H1 (cell line): Measurements from ENCODE around the gene COLEC12. TPM values are rescaled to one million over a fixed set of nuclear protein-coding genes. Genes with fewer than 3 reads are reported as not detected.

Source experiments
- BCL11A ChIP-seq, 2 experiments: IDR thresholded peaks; one replicate each; pipeline ENCODE4 v1.6.1; 2011; ENCODE audit warnings: low read depth in 2 of 2, low read length in 2 of 2, mild to moderate bottlenecking in 2 of 2
- CHD7 ChIP-seq: fragments of 300-600 bp; sonication (generic); IDR thresholded peaks from 2 replicates; pipeline ENCODE4 v1.7.1; 2012; ENCODE audit warnings: low read length, moderate library complexity, mild to moderate bottlenecking, inconsistent platforms; ENCODE audit not compliant: insufficient replicate concordance
- CTBP2 ChIP-seq: IDR thresholded peaks from 2 replicates; pipeline ENCODE4 v1.7.0; 2011; ENCODE audit warnings: borderline replicate concordance, mild to moderate bottlenecking, moderate library complexity, mixed read lengths, low read length; ENCODE audit not compliant: insufficient read depth, insufficient read length
- EGR1 ChIP-seq: IDR thresholded peaks from 2 replicates; pipeline ENCODE4 v1.6.1; 2011; ENCODE audit warnings: low read depth, low read length, borderline replicate concordance
- KDM1A ChIP-seq: fragments of 200-600, 300-600 bp; sonication (generic); IDR thresholded peaks from 2 replicates; pipeline ENCODE4 v1.7.1; 2016; ENCODE audit warnings: mild to moderate bottlenecking, low read length, borderline replicate concordance
- RBBP5 ChIP-seq: IDR thresholded peaks from 2 replicates; pipeline ENCODE4 v1.7.1; 2012; ENCODE audit warnings: low read depth, mild to moderate bottlenecking, inconsistent platforms, low read length, moderate library complexity, borderline replicate concordance
- SIRT6 ChIP-seq: IDR thresholded peaks from one replicate; pipeline ENCODE4 v1.7.1; 2012; ENCODE audit warnings: low read length, inconsistent platforms
- SP1 ChIP-seq: IDR thresholded peaks from 2 replicates; pipeline ENCODE4 v1.6.1; 2011; ENCODE audit warnings: low read depth, low read length
- USF2 ChIP-seq: IDR thresholded peaks from 2 replicates; pipeline ENCODE4 v1.6.1; 2011; ENCODE audit warnings: low read length, improper control_type of control experiment
- polyA plus RNA-seq, 7 experiments: library from polyadenylated mRNA; depleted of rRNA in 3 of 7; stranded (reverse) in 5 of 7; unstranded in 2 of 7; fragments of >200 nt in 5 of 7; fragments of 200-250 nt in 2 of 7; gene quantifications; 1 replicate in 5 of 7; 2 replicates in 1 of 7; 4 replicates in 1 of 7; pipeline versions ENCODE4 v1.2.1 to v1.2.3, GENCODE V29; 2011 to 2013; ENCODE audit warnings: missing spikeins in 2 of 7, mixed read lengths in 2 of 7
- total RNA-seq: library from RNA; stranded (reverse); fragmentation: NEBNext Ultra II Directional; extraction: Animal tissue kit (Norgen Biotek cat#: 25700); gene quantifications from 2 replicates; pipeline ENCODE4 v1.2.1, GENCODE V29; 2021

Gene COLEC12
- total and polyA plus RNA-seq, 2 of the 8 experiments (the other 6 are each of a cell fraction or from before 2014, with no cell fraction given) = 0.44 to 2.3 TPM

GRCh38 chr18:473802-474201 lies 26.7 kb downstream of the COLEC12 start (continued):
- no peak for TF ChIP-seq CHD7
- TF ChIP-seq RBBP5 = no peak
- no peak for TF ChIP-seq USF2
- TF ChIP-seq KDM1A = no peak
- no peak for TF ChIP-seq SIRT6
- TF ChIP-seq SP1 = no peak
- no peak for TF ChIP-seq EGR1
- TF ChIP-seq CTBP2 = no peak
- no peak for TF ChIP-seq BCL11A (IDR thresholded peaks at IDR 0.05; ENCODE audit: low read depth in 2 of 2, low read length in 2 of 2)
